ENCODE data around the gene CEP192. TPM values are rescaled to one million over a fixed set of nuclear protein-coding genes. Genes with fewer than 3 reads are reported as not detected.

CEP192 gene
- total and polyA plus RNA-seq, 2 of the 13 experiments (the other 11 are each of a cell fraction or from before 2014, with no cell fraction given), result 15.3 to 24.7 TPM

DNA sequence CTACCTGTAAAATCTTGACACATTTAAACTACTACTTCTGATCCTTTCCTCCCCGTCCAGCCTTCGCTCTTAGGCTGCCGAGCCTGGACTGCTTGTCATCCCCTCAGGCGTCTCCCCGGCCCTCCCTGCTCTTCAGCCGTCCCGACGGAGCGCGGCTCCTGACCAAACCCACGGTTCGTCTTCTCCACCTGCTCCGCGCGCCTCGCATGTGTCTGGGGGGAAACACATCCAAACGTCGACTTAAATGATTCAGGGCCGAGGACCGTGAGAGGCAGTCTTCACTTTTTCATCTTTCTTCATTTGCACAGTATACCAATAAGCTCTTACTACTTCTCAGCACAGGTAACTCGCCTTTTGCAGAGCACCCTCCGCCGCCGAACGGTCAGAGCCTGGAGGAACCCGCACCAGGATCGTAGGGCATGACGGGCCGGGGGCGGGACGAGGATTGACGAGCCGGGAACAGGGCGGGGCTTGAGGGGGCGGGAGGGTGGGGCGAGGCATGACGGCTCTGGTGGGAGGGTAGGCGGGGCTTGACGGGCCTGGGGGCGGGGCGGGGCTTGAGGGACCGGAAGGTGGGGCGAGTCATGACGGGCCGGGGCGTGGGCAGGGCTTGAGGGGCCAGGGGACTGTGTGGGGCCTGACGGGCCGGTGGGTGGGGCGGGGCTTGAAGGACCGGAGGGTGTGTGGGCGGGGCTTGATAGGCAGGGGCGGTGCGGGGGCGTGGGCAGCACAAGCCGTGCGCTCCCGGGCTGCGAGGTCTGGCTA lies 43.7 kb upstream of the CEP192 start, which contains the start of gene SEH1L:
TSS of gene SEH1L (plus strand) at position 727 of the 765 bp plus-strand sequence. CDS start 111 bp downstream, outside the sequence.
- H3K79me2 ChIP-seq (ENCODE audit: insufficient read depth, low read length), result peaks cover 45% of the 10 kb centered on the region
- H2AFZ ChIP-seq (ENCODE audit: low read length), result peak within 1 kb of the TSS; percentile 8
- TF ChIP-seq SMYD3 (CRISPR knock-in tag; IDR thresholded peaks at IDR 0.05), result no peak
- TF ChIP-seq HOXA5 (CRISPR knock-in tag; IDR thresholded peaks at IDR 0.05), result no peak
- 0 out of 2 replicates have a peak, but pooled peaks have one; percentile 14 for TF ChIP-seq NR1H2 (CRISPR knock-in tag; IDR thresholded peaks at IDR 0.05; ENCODE audit: borderline replicate concordance, low read depth)
- no peak for TF ChIP-seq SUZ12 (IDR thresholded peaks at IDR 0.05; ENCODE audit: low read depth, low read length)
- TF ChIP-seq ZBTB26 (CRISPR knock-in tag; IDR thresholded peaks at IDR 0.05; ENCODE audit: borderline replicate concordance), result no peak
- peak; percentile 86 for TF ChIP-seq ZNF781 (CRISPR knock-in tag; IDR thresholded peaks at IDR 0.05; ENCODE audit: borderline replicate concordance, not compliant biosample characterization)
- TF ChIP-seq ZNF33B (CRISPR knock-in tag; IDR thresholded peaks at IDR 0.05), result peak; percentile 73; the same call in 1 of the 2 replicates
- 0 out of 2 replicates have a peak, but pooled peaks have one; percentile 22 for TF ChIP-seq ZNF670 (CRISPR knock-in tag; IDR thresholded peaks at IDR 0.05; ENCODE audit: borderline replicate concordance)
- no peak; the same call in 1 of the 2 replicates for TF ChIP-seq ERF (CRISPR knock-in tag; IDR thresholded peaks at IDR 0.05)
- TF ChIP-seq, protein P1, sequence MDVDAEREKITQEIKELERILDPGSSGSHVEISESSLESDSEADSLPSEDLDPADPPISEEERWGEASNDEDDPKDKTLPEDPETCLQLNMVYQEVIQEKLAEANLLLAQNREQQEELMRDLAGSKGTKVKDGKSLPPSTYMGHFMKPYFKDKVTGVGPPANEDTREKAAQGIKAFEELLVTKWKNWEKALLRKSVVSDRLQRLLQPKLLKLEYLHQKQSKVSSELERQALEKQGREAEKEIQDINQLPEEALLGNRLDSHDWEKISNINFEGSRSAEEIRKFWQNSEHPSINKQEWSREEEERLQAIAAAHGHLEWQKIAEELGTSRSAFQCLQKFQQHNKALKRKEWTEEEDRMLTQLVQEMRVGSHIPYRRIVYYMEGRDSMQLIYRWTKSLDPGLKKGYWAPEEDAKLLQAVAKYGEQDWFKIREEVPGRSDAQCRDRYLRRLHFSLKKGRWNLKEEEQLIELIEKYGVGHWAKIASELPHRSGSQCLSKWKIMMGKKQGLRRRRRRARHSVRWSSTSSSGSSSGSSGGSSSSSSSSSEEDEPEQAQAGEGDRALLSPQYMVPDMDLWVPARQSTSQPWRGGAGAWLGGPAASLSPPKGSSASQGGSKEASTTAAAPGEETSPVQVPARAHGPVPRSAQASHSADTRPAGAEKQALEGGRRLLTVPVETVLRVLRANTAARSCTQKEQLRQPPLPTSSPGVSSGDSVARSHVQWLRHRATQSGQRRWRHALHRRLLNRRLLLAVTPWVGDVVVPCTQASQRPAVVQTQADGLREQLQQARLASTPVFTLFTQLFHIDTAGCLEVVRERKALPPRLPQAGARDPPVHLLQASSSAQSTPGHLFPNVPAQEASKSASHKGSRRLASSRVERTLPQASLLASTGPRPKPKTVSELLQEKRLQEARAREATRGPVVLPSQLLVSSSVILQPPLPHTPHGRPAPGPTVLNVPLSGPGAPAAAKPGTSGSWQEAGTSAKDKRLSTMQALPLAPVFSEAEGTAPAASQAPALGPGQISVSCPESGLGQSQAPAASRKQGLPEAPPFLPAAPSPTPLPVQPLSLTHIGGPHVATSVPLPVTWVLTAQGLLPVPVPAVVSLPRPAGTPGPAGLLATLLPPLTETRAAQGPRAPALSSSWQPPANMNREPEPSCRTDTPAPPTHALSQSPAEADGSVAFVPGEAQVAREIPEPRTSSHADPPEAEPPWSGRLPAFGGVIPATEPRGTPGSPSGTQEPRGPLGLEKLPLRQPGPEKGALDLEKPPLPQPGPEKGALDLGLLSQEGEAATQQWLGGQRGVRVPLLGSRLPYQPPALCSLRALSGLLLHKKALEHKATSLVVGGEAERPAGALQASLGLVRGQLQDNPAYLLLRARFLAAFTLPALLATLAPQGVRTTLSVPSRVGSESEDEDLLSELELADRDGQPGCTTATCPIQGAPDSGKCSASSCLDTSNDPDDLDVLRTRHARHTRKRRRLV (CRISPR knock-in tag; IDR thresholded peaks at IDR 0.05), result 0 out of 2 replicates have a peak, but pooled peaks have one; percentile 16
- TF ChIP-seq KDM6A (CRISPR knock-in tag; IDR thresholded peaks at IDR 0.05; ENCODE audit: low read depth), result 0 out of 2 replicates have a peak, but pooled peaks have one; percentile 23
- TF ChIP-seq ZNF441 (CRISPR knock-in tag; IDR thresholded peaks at IDR 0.05; ENCODE audit: borderline replicate concordance), result peak; percentile 44; the same call in 1 of the 2 replicates
- TF ChIP-seq SMAD1 (CRISPR knock-in tag; IDR thresholded peaks at IDR 0.05; ENCODE audit: borderline replicate concordance, low read depth), result peak; percentile 68; the same call in 1 of the 2 replicates
- TF ChIP-seq TRIM24 (CRISPR knock-in tag; IDR thresholded peaks at IDR 0.05), result no peak
- TF ChIP-seq FOXA3 (CRISPR knock-in tag; IDR thresholded peaks at IDR 0.05), result no peak
- TF ChIP-seq ZNF30 (CRISPR knock-in tag; IDR thresholded peaks at IDR 0.05), result 0 out of 2 replicates have a peak, but pooled peaks have one; percentile 66
- TF ChIP-seq RORA (CRISPR knock-in tag; IDR thresholded peaks at IDR 0.05), result no peak
- peak in 1 of 2 experiments; percentile 61; a peak in 2 of 4 replicates for TF ChIP-seq KLF16 (CRISPR knock-in tag; IDR thresholded peaks at IDR 0.05)

More for the DNA sequence above, 43.7 kb upstream of the CEP192 start, which contains the start of gene SEH1L:
- DNase-seq (ENCODE audit: low spot score), result peak; percentile 87
- CTCF ChIA-PET (ENCODE audit: low intra/inter-chr PET ratio, low total read pairs), result no interaction called here
- Histone ChIP-seq H4K20me1 (ENCODE audit: insufficient read depth, low read length) (peaks cover 10% of the 10 kb centered on the region), H3K4me3 (replicated peaks in 1 of 3; ENCODE audit: insufficient read depth in 1 of 3, low read depth in 2 of 3, low read length in 3 of 3) (peak within 1 kb of the TSS; percentile 73 to 84 (median 81)), H3K4me2 (ENCODE audit: low read depth, low read length) (peak within 1 kb of the TSS; percentile 85), H3K9ac (ENCODE audit: insufficient read depth, low read depth, low read length) (peak within 1 kb of the TSS; percentile 92), H3K4me1 (ENCODE audit: insufficient read depth, low read length) (peaks cover 50% of the 10 kb centered on the region), H3K27me3 (ENCODE audit: control insufficient read depth in 1 of 2, insufficient read depth in 2 of 2, low read length in 2 of 2) (no peaks in the 10 kb centered on the region), H3K36me3 (replicated peaks in 1 of 2; ENCODE audit: control insufficient read depth in 1 of 2, insufficient read depth in 2 of 2, low read length in 2 of 2) (peaks cover 5 to 6% of the 10 kb centered on the region in 2 experiments; a peak in 4 of 5 replicates), H3K9me3 (ENCODE audit: low read length) (no peaks in the 10 kb centered on the region), H3K27ac (ENCODE audit: extremely low read length, insufficient read depth, low read length) (peak within 1 kb of the TSS; percentile 99)
- intact Hi-C loops (cut with micrococcal nuclease; ENCODE audit: unreplicated experiment), result loop anchor here (5.0 to 10.0 kb wide), 3 partner anchors 45 to 573 kb away; partner anchors contain the start of genes AFG3L2 and CEP192
- POLR2A ChIA-PET, result interaction anchor here (0.6 to 3.6 kb wide), 10 partner anchors 13 to 574 kb away, joined by 3 to 26 read pairs (median 6); partner anchors contain the start of genes AFG3L2, CEP192, CEP76 and PSMG2
- no peak for FAIRE-seq
- peak; percentile 91 for ATAC-seq
- WGBS (ENCODE audit: low lambda C conversion rate), result under 1% methylated on average over 38 of the region's 58 CpGs
- BruUV-seq (replicated peaks), result TSS peak; percentile 94
- in situ Hi-C loops (cut with HindIII; ENCODE audit: extremely low pct_ligation_motif_present, low pct_unique_long_range_greater_than_20kb), result loop anchor here (25.0 kb wide), 1 partner anchor 560 kb away; the partner anchor contains the start of gene AFG3L2

All from HepG2 (cell line).